ENCODE data around the gene C5orf24.
"Not testable (repeated sequence)": the region's sequence is repeated elsewhere in the genome, so short reads cannot be mapped to it uniquely, and the experiment has no call there.

Gene C5orf24

GRCh38 chr5:134845852-134846640, at the start of gene C5orf24:
Gene C5orf24, plus strand, starts transcription at chr5:134845968. Its CDS starts 8,933 bp downstream, at chr5:134854901.
- peak; percentile 87 for DNase-seq (ENCODE audit: low read depth)

GRCh38 chr5:134798468-134798867, 47.3 kb upstream of the C5orf24 start:
- no peak for DNase-seq (ENCODE audit: low read depth)

DNA sequence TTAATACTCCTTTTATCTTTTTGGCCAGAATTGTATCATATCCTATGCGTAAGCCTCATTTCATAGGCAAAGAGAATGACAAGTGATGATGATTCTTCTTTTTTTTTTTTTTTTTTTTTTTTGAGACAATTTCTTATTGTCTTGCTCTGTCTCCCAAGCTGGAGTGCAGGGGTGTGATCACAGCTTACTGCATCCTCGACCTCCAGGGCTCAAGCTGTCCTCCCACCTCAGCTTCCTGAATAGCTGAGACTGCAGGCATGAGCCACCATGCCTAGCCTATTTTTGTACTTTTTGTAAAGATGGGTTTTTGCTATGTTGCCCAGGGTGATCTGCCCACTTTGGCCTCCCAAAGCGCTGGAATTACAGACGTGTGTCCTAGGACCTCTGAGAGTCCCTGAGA, 41.9 kb upstream of the C5orf24 start:
- DNase-seq (ENCODE audit: low read depth) = no peak

DNA sequence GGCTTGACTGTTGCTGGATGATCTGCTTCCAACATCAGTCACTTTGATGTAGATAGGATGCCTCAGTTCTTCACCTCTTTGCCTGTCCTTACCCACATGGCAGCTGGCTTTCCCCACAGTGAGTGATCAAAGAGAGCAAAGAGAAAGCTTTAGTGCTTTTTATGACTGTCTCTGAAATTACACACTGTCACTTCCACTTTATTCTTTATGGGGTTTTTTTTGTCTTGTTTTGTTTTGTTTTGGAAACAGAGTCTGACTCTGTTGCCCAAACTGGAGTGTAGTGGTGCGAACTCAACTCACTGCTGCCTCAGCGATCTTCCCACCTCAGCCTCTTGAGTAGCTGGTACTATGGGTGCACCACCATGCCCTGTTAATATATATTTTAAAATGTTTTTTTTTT, 32.4 kb upstream of the C5orf24 start:
- DNase-seq (ENCODE audit: low read depth) = no peak

- no peak for DNase-seq (ENCODE audit: low read depth)
These were observed 31.9 kb upstream of the C5orf24 start for GRCh38 chr5:134813827-134814226.

GRCh38 chr5:134817006-134817405, 28.8 kb upstream of the C5orf24 start:
- no peak for DNase-seq (ENCODE audit: low read depth)

DNA sequence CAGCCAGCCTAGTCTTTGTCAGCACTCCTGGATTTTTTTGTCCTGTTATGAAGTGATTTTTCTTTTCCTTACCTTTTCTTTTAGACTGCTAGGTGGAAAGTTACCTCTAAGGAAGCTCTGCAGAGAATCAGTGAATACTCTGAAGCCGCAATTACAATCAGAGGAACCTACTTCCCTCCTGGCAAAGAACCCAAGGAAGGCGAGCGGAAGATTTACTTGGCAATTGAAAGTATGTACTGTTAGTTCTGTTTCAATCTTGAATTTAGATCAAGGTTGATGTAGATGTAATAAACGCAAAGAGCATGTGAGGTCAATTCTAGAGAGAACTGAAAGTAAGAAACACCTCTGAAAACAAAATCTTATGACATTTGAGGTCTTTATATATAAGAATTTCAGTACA, 27.0 kb upstream of the C5orf24 start:
- DNase-seq (ENCODE audit: low read depth) = no peak

- DNase-seq (ENCODE audit: low read depth) = no peak
These were observed 26.3 kb upstream of the C5orf24 start for GRCh38 chr5:134819407-134819963.

DNA sequence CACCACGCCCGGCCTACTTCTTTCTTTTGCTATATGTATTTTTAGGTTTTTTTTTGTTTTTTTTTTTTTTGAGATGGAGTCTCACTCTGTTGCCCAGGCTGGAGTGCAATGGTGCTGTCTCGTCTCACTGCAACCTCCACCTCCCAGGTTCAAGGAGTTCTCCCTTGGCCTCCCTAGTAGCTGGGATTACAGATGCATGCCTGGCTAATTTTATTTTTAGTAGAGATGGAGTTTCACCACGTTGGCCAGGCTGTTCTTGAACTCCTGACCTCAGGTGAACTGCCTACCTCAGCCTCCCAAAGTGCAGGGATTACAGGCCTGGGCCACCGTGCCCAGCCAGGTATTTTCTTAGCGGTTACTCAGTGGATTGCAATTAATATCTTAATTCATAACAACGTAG, 23.9 kb upstream of the C5orf24 start:
- no peak for DNase-seq (ENCODE audit: low read depth)

- no peak for DNase-seq (ENCODE audit: low read depth)
These were observed 21.1 kb upstream of the C5orf24 start for GRCh38 chr5:134824681-134825080.

DNA sequence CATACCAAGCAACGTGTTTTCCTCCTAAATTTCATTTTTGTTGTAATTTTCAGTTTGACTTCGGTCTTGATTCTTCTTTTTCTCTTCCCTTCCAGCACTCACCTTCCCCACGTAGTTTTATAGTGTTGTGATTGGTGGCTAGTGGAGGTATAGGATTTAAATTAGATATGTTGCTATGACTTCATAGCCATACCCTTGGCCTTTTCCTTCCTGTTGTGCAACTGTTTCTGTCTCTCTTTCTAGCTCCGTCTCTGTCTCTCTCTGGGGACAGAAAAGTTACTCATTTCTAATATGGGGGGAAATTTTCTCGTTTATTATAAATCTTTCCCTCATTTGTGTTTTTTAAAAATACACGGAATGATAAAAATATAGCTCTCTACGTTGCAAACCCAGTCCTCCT, 20.6 kb upstream of the C5orf24 start:
- no peak for DNase-seq (ENCODE audit: low read depth)

GRCh38 chr5:134833340-134834032, 12.3 kb upstream of the C5orf24 start:
- DNase-seq (ENCODE audit: low read depth) = no peak

DNA sequence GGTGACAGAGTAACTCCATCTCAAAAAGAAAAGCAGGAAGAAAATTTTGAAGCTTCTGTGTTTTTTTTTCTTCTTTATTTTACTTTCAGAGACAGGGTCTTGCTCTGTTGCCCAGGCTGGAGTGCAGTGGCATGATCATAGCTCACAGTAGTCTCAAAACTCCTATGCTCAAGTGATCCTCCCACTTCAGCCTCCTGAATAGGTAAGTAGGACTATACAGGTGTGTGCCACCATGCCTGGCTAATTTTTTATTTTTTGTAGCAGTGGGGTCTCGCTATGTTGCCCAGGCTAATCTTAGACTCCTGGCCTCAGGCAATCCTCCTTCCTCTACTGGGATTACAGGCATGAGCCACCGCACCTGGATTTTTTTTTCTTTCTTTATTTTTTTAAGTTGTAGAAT, 10.1 kb upstream of the C5orf24 start:
- DNase-seq (ENCODE audit: low read depth) = no peak

DNA sequence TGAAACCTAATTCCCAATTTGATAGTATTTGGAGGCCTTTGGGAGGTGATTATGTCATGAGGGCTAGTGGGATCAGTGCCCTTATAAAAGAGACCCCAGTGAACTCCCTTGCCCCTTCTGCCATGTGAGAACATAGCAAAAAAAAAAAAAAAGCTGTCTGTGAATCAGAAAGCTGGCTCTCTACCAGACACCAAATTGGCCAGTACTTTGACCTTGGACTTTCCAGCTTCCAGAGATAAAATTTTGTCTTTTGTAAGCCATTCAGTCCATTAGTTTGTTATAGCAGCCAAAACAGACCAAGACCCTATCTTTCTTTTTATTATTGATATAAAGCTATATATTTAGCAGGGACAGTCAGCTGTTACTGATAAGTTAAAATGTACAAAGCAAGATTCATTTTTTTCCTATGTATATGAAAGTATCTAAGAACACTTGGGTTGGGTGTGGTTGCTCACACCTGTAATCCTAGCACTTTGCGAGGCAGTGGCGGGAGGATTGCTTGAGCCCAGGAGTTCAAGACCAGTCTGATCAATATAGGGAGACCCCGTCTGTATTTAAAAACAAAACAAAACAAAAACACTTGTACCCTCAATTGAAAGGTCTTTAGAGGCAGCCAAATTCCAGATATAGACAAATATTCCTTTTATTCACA, 8.1 kb upstream of the C5orf24 start:
- DNase-seq (ENCODE audit: low read depth) = no peak

DNA sequence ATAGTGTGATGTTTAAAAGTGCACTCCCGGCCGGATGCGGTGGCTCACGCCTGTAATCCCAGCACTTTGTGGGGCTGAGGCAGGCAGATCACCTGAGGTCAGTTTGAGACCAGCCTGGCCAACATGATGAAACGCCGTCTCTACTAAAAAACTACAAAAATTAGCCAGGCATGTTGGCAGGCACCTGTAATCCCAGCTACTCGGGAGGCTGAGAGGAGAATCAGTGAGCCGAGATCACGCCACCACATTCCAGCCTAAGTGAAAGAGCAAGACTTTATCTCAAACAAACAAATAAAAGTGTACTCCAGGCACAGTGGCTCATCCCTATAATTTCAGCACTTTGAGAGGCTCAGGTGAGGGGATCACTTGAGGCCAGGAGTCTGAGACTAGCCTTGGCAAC, 7.4 kb upstream of the C5orf24 start:
- not testable (repeated sequence) for DNase-seq (ENCODE audit: low read depth)

GRCh38 chr5:134840811-134841210, 5.0 kb upstream of the C5orf24 start:
- no peak for DNase-seq (ENCODE audit: low read depth)

DNA sequence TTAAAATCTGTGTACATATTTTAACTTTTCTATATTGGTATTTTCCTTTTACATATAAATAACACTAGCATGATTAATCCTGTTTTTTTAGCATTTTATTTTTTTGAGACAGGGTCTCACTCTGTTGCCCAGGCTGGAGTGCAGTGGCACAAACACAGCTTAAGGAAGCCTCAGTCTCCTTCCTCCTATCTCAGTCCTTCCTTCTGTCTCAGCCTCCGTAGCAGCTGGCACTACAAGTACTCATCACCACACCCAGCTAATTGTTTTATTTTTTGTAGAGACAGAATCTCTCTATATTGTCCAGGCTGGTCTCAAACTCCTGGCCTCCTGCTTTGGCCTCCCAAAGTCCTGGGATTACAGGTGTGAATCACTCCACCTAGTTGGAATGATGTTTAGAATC, 1.5 kb upstream of the C5orf24 start:
- DNase-seq (ENCODE audit: low read depth) = no peak

GRCh38 chr5:134845335-134845851, 375 bp upstream of the C5orf24 start:
- DNase-seq (ENCODE audit: low read depth) = no peak

GRCh38 chr5:134846641-134846960, 833 bp downstream of the C5orf24 start:
- no peak for DNase-seq (ENCODE audit: low read depth)

- DNase-seq (ENCODE audit: low read depth) = not testable (repeated sequence)
These were observed 3.7 kb downstream of the C5orf24 start for GRCh38 chr5:134849434-134849933.

- DNase-seq (ENCODE audit: low read depth) = no peak
These were observed 5.6 kb downstream of the C5orf24 start for GRCh38 chr5:134851307-134851923.

- DNase-seq (ENCODE audit: low read depth) = not testable (repeated sequence)
These were observed 10.7 kb downstream of the C5orf24 start for GRCh38 chr5:134856465-134856864.

Data from stimulated activated CD8-positive, alpha-beta memory T cell treated with anti-CD3 and anti-CD28 coated beads, Interleukin-4, amount 100 ng/mL, for 24 hours (primary cell).